Amniotic stem cell (primary cell): Measurements from ENCODE around the gene ADARB2.

Experiments
- DNase-seq: peaks from one replicate; lab custom pipeline; 2025; lab: John Stamatoyannopoulos, UW

Gene ADARB2

DNA sequence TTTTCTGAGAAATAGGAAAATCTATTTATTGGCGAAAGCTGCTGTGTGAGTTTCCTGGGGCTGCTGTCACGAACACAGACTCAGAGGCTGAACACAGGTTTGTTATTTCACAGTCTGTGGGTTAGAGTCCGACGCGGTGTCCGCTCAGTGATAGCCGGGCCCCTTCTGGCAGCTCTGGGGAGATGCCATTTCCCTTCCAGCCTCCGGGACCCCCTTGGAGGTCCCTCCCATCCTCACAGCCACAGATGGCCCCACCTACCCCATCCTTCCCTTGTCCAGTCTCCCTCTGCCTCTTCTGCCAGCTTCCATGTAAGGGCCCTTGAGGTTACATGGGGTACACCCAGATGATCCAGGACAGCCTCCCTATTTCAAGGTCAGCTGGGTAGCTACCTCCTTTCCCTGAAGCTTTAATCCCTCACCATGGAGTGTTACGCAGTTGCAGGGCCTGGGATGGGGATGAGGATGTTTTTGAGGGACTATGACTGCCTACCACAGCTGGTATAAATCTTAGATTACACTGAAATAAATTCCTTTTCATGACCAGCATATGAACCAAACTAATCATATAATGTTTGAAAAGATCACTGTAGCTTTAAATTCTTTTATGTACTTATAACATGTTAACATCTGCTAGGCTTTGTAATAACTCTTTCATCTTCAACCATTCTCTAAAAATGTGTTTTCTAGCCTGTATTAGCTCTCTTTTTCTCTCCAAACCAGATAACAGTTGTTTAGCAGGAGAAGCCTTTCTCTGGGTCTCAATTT is 582.6 kb downstream of the ADARB2 start:
- DNase-seq, result no peak

- DNase-seq, result no peak
These were observed 583.4 kb downstream of the ADARB2 start for GRCh38 chr10:1153805-1154351.

DNA sequence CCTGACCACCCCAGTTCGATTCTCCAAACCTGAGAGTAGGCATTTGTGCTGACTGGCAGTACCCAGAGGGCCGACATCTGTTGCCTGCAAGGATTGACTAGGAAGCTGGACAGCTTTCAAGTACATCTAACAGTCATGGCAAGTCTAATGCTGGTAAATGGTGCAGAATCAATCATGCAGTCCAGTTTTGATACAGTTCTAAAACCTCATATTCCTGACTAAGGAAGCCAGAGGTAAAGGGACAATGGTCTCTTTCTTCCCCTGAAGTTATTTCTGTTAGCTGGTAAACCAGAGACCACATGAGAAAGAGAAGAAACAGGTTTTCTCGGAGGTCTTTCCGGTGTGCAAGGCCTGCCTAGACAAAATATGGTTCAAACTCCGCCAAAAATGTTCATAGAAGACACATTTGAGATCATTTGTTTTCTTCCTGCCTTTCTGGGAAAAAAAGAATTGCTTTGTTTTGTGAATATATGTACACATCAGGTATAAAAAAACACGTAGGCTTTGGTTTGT is 584.0 kb downstream of the ADARB2 start:
- no peak for DNase-seq

GRCh38 chr10:1152386-1153250 is 584.7 kb downstream of the ADARB2 start:
- no peak for DNase-seq

- no peak for DNase-seq
These were observed 586.0 kb downstream of the ADARB2 start for GRCh38 chr10:1151076-1152033.

DNA sequence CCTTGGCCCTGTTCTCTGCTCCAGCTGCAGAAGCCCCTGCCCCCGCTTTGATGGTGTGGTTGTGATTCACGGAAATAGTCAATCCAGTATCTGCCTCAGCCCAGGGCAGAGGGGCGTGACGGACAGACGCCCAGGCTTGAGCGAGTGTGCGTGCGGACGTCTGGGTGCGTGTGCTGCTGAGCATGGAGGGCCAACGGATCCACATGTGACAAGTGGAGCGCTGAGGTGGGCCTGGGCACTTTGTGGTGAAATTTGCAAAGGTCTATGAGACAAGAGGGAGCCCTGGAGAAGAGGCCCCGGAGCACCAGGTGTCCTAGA is 586.7 kb downstream of the ADARB2 start:
- DNase-seq, result no peak

- no peak for DNase-seq
These were observed 587.3 kb downstream of the ADARB2 start for GRCh38 chr10:1149793-1150637.

GRCh38 chr10:1148855-1149605 is 588.3 kb downstream of the ADARB2 start:
- no peak for DNase-seq

- DNase-seq, result no peak
These were observed 589.5 kb downstream of the ADARB2 start for GRCh38 chr10:1147810-1148209.

GRCh38 chr10:1142596-1142995 is 594.7 kb downstream of the ADARB2 start:
- no peak for DNase-seq

DNA sequence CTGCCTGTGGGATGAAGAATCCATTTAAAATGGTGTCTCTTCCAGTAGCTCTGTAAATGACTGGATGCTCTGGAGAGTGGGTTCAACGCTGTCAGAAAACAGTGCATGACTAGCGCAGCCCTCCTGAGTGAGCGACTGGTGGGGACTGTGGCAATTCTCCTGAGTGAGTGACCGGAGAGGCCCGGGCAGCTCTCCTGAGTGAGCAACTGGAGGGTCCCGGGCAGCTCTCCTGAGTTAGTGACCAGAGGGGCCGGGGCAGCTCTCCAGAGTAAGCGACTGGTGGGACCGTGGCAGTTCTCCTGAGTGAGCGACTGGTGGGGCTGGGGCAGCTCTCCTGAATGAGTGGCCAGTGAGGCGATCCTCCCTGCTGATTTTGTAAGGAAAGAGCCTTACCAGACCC is 595.6 kb downstream of the ADARB2 start:
- no peak for DNase-seq

GRCh38 chr10:1141261-1141660 is 596.1 kb downstream of the ADARB2 start:
- no peak for DNase-seq

DNA sequence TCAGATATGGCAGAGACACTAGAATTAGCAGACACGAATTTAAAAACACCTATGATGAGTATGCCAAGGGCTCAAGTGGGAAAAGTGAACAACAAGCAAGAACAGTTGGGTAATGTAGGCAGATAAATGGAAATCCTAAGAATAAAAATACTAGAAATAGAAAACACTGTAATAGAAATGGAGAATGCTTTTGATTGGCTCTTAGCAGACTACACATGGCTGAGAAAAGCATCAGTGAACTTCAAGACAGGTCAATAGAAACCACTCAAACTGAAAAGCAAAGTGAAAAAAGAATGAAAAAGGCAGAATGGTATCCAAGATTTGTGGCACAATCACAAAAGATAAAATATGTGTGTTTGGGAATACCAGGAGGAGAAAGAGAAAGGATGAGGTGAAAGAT is 598.8 kb downstream of the ADARB2 start:
- DNase-seq, result no peak

- no peak for DNase-seq
These were observed 599.7 kb downstream of the ADARB2 start for GRCh38 chr10:1137499-1138163.

DNA sequence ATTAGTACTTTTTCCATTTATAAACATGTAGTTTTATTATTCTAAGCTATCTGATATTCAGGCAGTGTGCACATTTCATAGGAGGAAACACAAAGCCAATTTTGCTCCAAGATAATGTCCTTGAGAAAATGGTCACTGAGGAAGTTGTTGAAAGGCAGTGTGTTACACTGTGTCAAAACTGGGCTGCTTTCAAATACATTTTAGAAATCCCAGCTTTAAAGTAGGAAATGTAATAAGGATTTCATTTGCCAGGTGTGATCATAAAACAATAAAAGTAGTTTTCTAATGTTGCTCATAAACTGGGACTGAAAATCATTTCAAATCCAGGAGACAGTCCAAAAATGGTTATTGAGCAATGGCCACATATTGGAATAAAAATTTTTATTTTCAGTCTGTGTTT is 601.1 kb downstream of the ADARB2 start:
- no peak for DNase-seq

- no peak for DNase-seq
These were observed 603.2 kb downstream of the ADARB2 start for GRCh38 chr10:1134156-1134555.

GRCh38 chr10:1133495-1134045 is 603.8 kb downstream of the ADARB2 start:
- DNase-seq, result no peak

GRCh38 chr10:1132584-1132983 is 604.7 kb downstream of the ADARB2 start:
- DNase-seq, result no peak
